Non-pigmented ciliary epithelial cell (primary cell): Measurements from ENCODE around the gene FOXS1.
"Not testable (repeated sequence)": the region's sequence is repeated elsewhere in the genome, so short reads cannot be mapped to it uniquely, and the experiment has no call there.

Source experiments
- DNase-seq: peaks from one replicate; pipeline ENCODE4 v3.0.0-alpha.2; 2010; ENCODE audit warnings: low read depth

The FOXS1 gene

DNA sequence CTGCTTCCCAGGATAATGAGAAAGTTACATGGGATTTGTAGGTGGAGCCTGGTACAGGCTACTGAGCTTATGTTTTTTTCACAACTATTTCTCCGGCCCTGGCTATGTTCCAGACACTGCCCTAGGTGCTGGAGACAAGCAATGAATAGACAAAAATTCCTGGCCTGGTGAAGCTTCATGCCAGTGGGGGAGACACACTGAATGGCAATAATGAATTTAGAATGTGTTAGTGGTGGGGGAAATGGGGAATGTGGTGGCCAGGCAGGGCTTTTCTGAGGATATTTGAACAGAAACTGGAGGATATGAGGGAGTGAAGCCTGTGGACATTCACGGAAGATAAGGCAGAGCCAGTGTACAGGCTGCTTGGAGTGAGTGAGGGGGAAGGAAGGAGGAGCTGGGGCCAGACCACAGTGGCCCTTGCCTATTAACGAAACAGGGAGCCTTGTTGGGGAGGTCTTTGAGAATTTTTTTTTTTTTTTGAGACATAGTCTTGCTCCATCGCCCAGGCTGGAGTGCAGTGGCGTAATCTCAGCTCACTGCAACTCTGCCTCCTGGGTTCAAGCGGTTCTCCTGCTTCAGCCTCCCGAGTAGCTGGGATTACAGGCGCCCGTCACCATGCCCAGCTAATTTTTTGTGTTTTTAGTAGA is 6.6 kb downstream of the FOXS1 start:
- no peak for DNase-seq

DNA sequence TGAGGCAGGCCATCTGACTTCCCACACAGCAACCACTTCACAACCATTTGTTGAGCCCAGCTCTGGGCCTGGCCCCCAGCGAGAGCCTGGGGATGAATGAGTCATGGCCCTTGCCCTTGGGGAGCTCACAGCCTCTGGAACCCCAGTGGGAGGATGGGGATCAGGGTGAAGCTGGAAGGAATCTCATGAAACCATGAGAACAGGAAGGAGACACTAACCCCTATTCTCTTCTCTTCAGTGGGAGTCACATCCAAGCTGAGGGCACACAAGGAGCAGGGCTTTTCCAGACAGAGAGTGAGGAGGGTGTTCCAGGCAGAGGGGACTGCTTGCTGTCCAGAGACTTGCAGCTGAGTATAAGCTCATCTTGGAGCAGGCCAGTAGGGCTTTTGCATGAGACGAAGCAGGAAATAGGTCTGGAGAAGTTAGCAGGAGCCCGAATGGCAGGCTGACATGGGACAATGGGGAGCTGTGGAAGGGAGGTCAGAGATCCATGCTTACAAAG is 7.5 kb downstream of the FOXS1 start:
- no peak for DNase-seq

DNA sequence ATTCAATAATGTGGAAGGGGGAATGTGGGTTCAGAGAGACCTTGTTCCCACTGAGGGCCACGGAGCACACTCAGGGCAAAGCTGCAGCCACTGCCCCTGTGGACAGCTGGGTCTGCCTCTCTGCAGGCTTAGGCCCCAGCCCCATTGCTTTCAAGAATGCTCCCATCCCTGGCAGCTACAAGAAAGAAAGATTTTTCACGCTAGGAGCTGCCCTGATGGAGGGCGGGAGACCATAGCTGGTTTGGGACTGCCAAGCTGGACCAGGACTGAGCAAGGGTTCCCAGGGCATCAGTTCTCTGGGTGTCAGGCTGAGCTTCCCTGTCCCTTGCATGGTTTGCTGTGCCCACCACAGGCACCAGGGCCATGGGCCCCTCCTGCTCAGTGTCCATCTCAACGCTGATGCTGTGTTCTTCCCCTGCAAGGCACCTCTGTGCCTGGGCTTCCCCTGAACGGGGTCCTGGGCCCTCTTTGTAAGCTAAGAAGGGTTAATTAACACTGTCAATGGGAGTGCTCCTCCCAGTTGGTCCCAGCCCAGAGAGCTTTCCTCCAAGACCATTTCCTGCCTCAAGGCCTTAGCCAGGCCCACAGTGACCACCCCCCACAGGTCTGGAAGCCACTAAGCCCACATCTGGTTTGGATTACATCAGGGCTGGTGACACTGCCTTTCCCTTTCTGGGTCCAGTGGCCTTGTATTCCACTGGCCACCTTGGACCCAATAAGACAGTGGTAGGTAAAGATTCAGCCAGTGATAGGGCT is 8.4 kb downstream of the FOXS1 start:
- DNase-seq, result no peak

DNA sequence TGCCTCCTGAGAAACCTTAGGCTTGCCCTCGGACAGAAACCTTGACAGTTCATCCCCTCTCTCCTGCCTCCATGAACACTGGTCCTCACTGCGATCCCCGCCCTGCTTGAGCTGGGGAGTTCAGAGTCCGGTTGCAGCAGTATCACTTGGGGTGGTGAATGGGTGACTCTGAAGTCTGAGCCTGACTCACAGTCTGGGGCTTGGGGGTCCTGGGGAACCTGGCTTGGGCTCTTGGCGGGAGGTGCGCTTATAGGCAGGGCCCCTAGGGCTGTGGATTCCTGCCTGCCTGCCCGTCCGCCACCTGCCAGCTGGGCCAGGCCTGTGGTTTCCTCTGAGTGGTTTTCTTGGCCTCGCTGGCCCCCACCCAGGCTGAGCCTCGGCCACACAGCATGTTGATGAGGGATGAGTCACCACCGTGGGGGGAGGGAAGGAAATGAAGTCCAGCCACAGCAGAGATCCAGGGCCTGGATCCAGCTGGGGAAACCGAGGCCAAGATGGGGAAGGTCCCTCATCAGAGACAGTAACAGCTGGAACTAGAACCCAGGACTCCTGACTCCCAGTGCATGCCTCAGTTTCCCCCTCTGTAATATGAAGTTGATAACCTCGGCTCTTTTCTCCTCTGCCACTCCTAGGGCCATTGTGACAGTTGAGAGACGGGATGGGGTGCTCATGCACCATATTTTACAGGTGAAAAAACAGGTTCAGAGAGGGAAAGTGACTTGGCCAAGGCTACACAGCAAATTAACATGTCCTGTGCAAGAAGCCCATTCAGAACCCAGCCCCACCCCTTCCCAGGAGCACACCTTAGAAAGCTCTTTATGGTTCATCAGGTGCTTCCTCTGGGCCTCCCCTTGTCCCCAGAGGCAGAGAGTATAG is 9.2 kb downstream of the FOXS1 start:
- peak; percentile 61 for DNase-seq

DNA sequence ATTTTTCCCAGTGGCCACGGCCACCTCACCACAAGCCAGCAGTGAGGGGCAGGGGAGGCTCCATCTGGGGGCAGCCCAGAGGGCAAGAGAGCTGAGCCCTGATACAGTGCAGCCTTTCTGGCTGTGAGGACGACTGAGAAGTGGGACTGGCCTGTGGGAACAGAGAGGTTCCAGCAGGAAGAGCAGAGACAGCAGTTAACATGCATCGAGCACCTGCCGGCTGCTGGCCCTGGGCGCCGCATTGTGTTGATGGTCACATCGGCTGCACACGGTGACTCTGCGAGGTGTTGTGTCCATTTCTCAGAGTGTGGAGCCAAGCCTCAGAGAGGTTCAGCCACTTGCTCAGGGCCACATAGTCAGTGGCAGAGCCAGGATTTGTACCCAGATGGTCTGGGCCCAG is 9.8 kb downstream of the FOXS1 start:
- no peak for DNase-seq

DNA sequence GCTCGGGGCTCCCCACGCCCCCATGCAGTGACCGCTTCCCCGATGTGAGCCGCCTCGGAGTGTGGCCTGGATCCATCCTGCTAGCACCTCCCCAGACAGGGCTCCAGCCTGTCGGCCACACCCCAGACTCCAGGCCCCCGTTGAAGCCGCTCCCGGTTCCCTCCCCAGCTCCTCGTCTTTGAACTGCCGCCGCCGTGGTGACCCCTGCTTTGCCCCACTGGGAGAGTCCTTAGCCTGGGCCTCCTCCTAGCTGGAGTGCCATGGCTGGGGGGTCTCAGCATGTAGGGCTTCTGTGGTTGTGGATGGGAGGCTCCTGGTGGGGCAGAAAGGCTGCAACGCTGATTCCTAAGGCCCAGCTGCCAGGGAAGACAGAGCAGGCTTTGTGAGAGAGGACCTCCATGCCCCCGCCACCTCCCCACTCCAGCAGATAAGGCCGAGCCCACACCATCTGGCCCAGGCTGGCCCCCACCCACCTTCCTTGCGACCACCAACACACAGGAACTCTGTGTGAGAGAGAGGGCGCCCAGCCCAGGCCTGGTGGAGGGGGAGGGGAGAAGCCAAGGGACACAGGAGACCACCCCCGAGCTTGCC is 11.4 kb downstream of the FOXS1 start:
- no peak for DNase-seq

DNA sequence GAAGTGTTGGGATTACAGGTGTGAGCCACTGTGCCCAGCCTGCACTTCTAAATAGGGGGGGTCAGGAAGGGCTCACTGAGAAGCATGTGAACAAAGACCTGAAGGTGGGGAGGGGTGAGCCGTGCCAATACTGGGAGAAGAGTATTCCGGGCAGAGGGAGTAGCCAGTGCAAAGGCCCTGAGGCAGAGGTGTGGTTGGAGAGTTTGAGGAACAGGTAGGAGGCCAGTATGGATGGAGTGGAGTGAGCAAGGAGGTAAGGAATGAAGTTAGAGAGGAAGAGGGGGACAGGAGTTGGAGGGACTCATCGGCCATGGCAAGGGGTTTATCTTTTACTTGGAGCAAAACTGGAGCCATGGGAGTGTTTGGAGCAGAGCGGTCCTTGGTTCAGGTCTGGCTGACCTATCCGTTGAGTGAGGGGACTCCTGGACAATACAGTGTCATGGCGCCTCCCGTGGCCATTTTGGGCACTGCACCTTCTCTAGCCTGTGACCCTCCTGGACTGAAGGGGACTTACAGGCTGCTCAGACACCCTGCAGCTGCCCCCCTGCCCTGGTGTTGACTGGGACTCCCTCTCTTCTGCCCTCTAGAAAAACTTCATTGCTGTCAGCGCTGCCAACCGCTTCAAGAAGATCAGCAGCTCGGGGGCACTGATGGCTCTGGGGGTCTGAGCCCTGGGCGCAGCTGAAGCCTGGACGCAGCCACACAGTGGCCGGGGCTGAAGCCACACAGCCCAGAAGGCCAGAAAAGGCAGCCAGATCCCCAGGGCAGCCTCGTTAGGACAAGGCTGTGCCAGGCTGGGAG is 12.1 kb downstream of the FOXS1 start:
- DNase-seq, result no peak

DNA sequence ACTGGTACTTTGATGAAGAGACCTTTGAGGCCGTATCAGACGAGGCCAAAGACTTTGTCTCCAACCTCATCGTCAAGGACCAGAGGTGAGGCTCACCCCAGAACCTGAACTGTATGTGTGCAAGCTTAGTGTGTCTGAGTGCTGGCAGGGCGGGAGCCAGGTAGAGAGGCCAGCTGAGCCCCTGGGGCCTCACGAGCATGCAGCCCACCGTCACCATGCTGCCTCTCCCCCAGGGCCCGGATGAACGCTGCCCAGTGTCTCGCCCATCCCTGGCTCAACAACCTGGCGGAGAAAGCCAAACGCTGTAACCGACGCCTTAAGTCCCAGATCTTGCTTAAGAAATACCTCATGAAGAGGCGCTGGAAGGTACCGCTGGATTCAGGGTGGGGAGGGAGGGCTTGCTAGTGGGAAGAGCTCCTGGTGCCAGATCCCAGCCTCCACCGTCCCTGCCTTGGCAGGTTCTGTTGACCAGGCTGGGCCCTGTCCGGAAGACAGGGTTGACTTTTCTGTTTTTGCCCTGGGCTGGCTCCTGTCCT is 13.6 kb downstream of the FOXS1 start:
- no peak for DNase-seq

DNA sequence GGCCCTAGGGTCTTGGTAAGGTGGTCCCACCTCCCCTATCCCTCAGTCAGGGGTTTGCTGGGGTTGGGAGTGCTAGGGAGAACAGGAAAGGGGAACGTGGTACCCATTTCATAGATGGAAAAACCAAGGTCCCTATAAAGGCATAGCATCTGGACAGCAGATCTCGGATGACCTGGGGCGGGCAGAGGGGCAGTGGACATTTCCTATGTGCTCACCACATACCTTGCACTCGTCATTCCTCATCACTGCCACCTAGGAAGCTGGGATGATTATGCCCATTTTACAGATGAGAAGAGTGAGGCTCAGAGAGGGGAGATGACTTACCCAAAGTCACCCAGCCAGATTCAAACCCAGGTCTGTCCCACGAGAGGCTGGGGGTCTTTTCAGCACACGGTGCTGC is 14.2 kb downstream of the FOXS1 start:
- DNase-seq, result no peak

DNA sequence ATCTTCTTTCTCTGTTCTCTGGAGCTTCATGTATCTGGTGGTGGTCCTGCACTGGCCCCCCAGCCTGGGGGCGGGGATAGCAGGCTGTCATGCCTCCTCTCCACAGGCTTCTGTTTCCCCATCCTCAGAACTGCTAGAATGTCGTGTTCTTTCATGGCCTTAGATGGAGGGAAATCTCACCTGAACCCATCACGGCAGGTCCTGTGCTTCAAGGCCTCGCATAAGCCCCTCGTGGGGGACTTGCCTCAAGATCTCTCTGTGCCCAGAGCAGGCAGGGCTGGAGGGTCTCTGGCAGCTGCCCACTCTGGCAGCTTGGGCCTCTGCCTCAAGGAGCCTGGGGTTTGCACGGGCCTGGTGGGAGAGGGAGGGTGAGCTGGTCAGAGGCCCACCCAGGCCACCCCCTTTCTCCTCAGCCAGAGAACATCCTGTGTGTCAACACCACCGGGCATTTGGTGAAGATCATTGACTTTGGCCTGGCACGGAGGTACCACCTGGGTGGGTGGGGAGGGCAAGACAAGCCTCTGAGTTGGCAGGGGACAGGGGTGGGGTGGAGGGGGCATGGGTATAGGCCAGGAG is 14.9 kb downstream of the FOXS1 start:
- DNase-seq, result no peak

DNA sequence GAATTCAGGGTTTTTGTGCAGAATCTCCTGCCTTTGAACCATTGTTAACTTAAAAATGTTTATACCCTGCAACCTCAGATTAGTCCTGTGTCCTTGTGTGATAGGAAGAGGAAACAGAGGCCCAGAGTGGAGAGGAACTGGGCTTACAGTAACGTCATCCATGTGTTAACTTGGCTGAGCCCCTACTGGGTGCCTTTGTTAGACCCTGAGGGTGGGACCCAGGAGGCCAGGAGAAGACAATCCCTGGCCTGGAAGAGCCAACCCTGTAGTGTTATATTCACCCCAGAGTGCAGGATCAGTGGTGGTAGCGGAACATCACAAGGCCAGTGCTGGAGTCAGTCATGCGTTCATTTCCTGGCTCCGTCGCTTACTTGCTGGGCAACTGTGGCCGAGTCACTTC is 15.7 kb downstream of the FOXS1 start:
- DNase-seq, result no peak

DNA sequence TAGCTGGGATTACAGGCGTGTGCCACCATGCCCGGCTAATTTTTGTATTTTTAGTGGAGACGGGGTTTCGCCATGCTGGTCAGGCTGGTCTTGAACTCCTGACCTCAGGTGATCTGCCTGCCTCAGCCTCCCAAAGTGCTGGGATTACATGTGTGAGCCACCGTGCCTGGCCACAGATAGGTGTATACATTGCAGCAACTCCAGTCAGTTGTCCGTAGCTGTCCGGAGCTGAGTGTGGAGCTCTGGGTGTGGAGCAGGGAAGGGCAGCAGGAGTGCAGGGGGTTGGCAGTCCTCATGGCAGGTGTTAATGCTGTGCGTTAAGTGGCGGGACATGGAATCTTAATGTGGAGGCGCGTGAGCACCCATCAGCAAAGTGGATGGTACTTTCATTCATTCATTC is 17.4 kb downstream of the FOXS1 start:
- not testable (repeated sequence) for DNase-seq

DNA sequence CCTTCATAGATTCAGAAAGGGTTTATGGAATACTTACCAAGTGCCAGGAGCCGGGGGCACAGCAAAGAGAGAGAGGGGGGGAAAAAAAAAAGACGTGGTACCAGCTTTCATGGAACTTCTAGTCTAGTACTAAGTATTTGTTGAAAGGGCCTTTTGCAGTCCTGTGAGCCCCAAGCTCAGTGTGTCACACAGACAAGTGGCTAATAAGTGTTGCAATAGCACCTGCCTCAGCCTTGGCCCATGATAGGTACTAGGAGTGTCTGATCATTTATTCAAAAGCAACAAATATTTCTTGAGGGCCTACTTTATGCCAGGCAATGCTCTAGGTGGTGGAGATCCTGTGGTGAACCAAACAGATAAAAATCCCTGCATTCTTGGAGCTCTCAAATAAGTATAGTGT is 18.3 kb downstream of the FOXS1 start:
- DNase-seq, result no peak

DNA sequence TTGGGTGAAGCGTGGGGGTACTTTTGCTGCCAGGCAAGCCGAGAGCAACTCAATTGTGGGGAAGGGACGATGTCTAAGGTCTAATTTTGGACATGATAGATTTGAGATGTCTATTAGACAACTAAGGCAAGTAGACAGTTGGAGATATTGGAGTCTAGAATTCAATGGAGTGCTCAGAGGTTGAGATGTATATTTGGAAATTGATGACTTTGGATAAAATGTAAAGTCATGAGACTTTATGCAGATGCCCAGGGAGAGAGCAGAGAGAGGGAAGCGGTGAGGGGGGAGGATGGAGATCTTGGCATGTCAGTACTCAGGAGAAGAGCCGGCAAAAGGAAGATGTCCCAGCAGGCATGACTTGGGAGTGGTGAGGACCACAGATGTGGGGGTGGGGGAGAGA is 19.3 kb downstream of the FOXS1 start:
- DNase-seq, result no peak

DNA sequence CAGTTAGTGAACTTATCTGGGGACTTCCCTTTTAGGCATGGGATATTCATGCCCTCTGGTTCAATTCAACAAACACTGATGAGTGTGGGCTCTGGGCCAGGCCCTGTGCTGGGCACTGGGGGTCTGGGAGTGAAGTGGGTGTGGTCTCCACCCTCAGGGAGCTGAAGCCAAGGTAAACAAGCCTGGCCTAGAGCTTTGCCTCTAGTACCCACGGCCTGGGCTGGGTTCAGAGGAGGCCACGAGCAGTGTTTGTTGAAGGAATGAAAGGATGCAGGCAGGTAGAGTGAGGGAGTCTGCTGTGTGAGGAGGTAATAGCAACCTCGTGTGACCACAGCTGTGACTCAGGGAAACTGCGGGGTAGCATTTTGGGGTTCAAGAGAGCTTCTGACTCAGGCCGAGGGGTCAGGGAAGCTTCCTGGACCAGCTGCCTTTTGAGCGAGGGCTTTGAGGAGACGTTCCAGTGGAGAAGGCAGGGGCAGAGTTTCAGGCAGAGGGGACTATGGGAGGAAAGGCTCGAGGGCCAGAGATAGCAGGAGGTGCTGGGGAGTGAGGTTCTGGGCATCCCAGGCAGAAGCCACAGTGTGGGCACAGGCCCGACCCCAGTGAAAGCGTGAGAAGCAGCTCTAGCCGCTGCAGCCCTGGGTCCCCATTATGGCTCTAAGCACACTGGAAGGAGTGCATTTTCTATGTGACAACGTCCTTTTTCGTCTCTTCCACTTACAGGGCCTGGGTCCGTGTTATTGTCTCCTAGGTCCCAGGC is 20.7 kb downstream of the FOXS1 start:
- no peak for DNase-seq

DNA sequence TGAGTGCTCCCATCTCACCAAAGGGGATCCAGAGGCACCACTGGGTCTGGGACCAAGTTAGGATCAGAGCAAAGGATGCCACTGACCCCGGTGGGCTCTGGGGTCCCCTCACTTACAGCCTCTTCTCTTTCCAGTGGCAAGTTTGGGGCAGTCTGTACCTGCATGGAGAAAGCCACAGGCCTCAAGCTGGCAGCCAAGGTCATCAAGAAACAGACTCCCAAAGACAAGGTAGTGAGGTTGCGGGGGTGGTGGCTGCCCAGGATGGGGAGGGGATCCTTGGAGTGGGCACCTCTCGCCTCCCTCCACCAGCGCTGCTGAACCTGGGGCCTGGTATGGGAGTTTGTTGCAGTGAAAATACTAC is 21.3 kb downstream of the FOXS1 start:
- no peak for DNase-seq

DNA sequence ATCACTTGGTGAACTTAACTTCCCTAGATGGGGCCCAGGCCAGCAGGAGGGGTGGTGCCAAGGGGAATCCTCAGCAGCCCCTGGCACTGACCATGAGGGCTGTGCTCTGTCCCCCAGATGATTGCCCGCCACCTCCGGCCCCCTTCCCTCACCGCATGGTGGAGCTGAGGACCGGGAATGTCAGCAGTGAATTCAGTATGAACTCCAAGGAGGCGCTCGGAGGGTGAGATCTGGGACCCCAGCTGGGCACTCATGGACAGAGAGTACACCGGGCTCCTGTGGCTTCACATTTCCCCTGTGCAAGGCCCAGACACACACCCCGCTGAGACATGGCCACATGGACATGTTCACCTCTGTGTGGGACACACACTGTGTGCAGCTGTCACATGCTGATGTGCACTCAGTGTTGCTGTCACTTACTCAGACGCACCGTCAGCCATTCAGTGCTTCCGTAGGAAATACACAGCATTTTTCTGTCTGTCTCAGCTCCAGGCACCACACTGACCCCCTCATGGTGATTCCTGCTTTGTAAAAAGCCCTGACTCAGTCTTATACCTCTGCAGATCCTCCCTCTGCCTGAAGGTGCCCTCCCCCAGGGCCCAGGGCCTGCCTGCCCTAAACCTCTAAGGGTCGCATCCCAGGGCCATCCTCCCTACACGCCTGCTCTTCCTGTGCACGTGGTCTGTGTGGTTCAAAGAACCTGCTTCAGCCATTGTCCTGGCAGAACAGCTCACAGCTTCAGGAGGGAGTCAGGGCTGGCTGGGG is 21.9 kb downstream of the FOXS1 start:
- no peak for DNase-seq

DNA sequence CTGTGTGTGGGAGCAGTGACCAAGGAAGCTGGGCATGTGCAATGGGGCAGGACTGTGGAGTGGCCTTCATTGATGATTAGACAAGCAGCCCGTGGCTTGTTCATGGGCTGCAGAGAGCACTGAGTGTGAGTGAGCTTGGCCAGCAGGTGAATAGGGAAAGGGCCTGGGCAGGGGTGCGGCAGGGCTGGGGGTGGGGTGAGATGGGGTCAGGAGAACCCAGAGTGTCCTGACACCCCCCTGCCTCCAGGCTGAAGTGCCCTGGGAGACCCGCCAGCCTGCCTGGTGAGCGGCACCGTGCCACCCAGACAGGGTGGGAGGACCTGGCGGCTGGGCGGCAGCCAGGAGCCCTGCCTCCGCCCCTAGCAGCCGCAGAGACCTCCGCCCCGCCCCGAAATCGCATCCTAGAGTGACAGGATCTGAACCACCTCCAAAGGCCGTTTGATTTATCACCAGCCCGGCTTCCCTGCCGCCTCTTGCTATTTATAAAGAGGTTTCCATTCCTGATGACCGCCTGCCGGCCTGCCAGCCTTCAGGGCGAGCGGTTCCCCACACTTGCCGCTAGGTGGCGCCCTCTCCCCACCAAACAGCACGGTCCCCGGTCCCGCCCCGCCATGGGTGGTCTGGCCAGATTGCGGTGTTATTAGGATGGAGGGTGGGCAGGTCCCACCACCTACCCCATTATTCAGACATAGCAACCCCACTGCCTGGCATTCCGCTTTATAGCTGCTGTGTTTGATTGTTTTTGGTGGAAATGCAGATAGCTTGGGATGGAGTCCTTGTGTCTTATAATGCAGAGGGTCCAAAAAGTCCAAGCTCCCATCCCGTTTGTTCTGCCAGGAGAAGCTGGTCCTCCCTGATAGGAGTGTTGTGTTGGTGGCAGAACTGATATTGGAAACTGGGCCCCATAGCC is 22.7 kb downstream of the FOXS1 start:
- DNase-seq, result no peak
